ENCODE data around the gene SLC7A1.

Gene SLC7A1

DNA sequence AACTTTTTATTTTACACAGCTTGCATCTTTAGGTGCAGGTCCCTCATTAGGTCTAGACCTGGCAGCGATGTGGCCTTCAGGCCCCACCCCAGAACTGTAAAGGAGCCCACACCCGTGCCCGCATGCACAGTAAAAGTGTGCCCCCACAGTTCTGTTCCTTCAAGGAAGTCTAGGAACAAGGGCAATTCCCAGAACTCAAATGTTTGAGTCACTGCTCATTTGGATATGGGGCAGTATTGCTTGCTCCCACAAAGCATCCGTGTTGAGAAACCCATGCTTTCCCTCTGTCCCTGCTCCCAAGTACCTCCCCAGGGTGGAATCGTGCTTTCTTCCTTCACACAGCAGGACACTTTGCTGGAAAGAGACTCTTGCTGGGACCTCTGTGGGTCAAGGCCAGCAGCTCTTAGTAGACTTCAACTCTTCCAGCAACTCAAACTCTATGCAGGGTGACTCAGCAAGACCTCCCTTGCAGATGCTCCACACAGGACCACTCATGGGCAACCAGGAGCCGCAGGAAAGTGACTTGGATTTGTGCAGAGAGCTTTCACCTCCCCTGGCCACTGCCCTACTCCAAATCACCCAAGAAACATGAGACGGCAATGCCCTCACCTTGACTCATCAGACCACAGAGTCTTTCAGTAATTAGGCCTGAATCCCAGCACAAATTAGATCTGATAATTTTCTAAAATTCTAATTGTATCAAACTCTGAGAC lies 12.3 kb downstream of the SLC7A1 start:
- TF ChIP-seq CTCF (IDR thresholded peaks at IDR 0.05; ENCODE audit: low read depth, low read length): no peak
- no peak overlapping the region for H3K4me3 ChIP-seq (ENCODE audit: low read depth, low read length)

DNA sequence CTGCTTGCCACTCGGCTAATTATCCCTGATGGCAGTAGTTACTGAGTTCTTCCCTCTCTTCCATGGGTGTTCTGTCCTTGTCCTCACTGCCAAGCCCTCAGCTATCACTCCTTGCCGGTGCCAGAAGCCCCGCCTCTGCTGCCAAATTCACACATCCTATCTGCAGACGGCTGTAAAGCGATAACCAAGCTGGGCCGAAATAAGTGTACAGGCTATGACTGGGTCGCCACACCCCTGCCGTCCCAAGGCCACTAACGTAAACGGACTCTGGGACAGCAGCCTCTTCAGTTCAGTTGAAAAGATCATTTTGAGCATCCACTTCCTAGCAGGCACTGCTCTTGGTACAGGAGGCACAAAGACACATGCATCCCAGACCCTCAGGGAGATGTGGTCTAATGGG lies 13.3 kb downstream of the SLC7A1 start:
- H3K4me3 ChIP-seq (ENCODE audit: low read depth, low read length): no peak overlapping the region
- TF ChIP-seq CTCF (IDR thresholded peaks at IDR 0.05; ENCODE audit: low read depth, low read length): no peak

DNA sequence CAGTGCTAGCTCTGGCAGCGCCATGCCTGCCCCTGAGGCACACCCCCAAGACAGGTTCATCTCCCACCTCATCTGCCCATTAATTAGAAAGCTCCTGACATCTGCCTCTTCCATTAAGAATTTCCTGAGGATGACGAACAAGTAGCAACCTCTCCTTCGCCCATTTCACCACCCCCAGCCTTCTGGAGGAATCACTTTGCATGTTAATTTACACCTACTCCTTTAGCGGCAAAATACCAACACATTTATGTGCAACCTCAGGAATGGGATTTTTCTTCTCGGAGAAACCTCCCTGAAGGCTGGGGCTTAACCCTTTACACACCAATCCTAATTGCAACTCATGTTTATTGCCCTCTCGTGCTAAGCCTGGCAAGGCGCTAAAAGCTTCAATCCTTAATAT lies 13.8 kb downstream of the SLC7A1 start:
- no peak overlapping the region for H3K4me3 ChIP-seq (ENCODE audit: low read depth, low read length)
- TF ChIP-seq CTCF (IDR thresholded peaks at IDR 0.05; ENCODE audit: low read depth, low read length): no peak

- TF ChIP-seq CTCF (IDR thresholded peaks at IDR 0.05; ENCODE audit: low read depth, low read length): no peak
- H3K4me3 ChIP-seq (ENCODE audit: low read depth, low read length): no peak overlapping the region
Observed at GRCh38 chr13:29579094-29579493, 16.4 kb downstream of the SLC7A1 start.

- no peak overlapping the region for H3K4me3 ChIP-seq (ENCODE audit: low read depth, low read length)
- no peak for TF ChIP-seq CTCF (IDR thresholded peaks at IDR 0.05; ENCODE audit: low read depth, low read length)
Observed at GRCh38 chr13:29578300-29579085, 17.0 kb downstream of the SLC7A1 start.

GRCh38 chr13:29577136-29578051 lies 18.1 kb downstream of the SLC7A1 start:
- no peak overlapping the region for H3K4me3 ChIP-seq (ENCODE audit: low read depth, low read length)
- no peak for TF ChIP-seq CTCF (IDR thresholded peaks at IDR 0.05; ENCODE audit: low read depth, low read length)

Data from WI38 (cell line).